HepG2 (cell line): ENCODE results near the gene ACVR1B. TPM values are rescaled to one million over a fixed set of nuclear protein-coding genes. Genes with fewer than 3 reads are reported as not detected.

Experiments
- polyA plus RNA-seq, 8 experiments: library from polyadenylated mRNA; depleted of rRNA in 3 of 8; stranded (reverse) in 7 of 8; unstranded in 1 of 8; fragments of >200 nt; fragmentation: Illumina TruSeq in 4 of 8; extraction: Trizol in 4 of 8; gene quantifications; 2 replicates each; pipeline versions ENCODE4 v1.2.1 to v1.2.3, GENCODE V29; 2011 to 2016; ENCODE audit warnings: low read depth in 4 of 8, missing spikeins in 1 of 8, mixed read lengths in 1 of 8; ENCODE audit not compliant: insufficient read depth in 1 of 8
- small RNA-seq, 3 experiments: library from RNA; depleted of rRNA; stranded (forward); fragments of <200 nt; gene quantifications; one replicate each; pipeline ENCODE3, GENCODE V24; 2012; ENCODE audit warnings: low read depth in 2 of 3, low replicate concordance in 1 of 3; ENCODE audit not compliant: insufficient read length in 3 of 3, insufficient read depth in 2 of 3
- total RNA-seq, 5 experiments: library from RNA; depleted of rRNA; stranded (reverse); fragments of >200 nt; fragmentation: Illumina TruSeq; extraction: Trizol; gene quantifications; 2 replicates each; pipeline ENCODE4 v1.2.3, GENCODE V29; 2016; ENCODE audit warnings: low read depth in 1 of 5
- TF ChIP-seq, protein P1 (sequence below): sonication (generic); formaldehyde crosslinking; IDR thresholded peaks from 2 replicates; pipeline ENCODE4 v1.4.0; 2020; ENCODE audit warnings: missing genetic modification reagents, borderline replicate concordance

ACVR1B gene
- total and polyA plus RNA-seq, 2 of the 13 experiments (the other 11 are each of a cell fraction or from before 2014, with no cell fraction given), result 8.9 to 12.1 TPM

DNA sequence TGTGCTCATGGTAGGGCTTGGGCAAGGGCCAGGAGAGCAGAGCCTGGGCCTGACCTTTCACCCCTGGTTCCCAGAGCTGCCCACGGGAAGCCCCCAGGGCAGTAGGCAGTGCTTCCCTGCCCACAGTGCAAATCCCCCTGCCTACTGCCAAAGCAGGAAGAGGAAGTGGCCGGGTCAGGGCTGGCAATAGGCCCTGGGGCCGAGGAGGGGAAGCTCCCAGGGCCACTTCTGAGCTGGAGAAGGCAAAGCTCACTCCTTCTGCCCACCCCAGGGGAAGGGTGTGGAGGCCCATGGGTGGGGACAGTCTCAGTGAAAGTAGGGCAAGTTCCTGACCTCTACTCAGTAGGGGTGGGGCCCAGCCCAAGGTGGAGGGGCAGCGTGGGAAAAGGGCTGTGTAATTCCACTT lies 94.3 kb downstream of the ACVR1B start (continued):
- TF ChIP-seq, protein P1, sequence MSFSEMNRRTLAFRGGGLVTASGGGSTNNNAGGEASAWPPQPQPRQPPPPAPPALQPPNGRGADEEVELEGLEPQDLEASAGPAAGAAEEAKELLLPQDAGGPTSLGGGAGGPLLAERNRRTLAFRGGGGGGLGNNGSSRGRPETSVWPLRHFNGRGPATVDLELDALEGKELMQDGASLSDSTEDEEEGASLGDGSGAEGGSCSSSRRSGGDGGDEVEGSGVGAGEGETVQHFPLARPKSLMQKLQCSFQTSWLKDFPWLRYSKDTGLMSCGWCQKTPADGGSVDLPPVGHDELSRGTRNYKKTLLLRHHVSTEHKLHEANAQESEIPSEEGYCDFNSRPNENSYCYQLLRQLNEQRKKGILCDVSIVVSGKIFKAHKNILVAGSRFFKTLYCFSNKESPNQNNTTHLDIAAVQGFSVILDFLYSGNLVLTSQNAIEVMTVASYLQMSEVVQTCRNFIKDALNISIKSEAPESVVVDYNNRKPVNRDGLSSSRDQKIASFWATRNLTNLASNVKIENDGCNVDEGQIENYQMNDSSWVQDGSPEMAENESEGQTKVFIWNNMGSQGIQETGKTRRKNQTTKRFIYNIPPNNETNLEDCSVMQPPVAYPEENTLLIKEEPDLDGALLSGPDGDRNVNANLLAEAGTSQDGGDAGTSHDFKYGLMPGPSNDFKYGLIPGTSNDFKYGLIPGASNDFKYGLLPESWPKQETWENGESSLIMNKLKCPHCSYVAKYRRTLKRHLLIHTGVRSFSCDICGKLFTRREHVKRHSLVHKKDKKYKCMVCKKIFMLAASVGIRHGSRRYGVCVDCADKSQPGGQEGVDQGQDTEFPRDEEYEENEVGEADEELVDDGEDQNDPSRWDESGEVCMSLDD (CRISPR knock-in tag), result no peak

Small RNA genes within 50 kb of the gene (small RNA-seq; reads per million reads assigned to genes)
- gene RNU6-574P, result 0 to 2.9 (median 0.65) reads per million in 3 experiments

Other genes with a start within 250 kb of the ACVR1B start
- 0.76 and 1.00 TPM in 2 replicates for gene FIGNL2, start 103.0 kb upstream of the ACVR1B start, total RNA-seq (2016; rRNA removed; fragmentation: Illumina TruSeq; extraction: Trizol)
- gene FIGNL2, start 103.0 kb upstream of the ACVR1B start, polyA plus RNA-seq (2011; rRNA removed), result 0.82 and 1.2 TPM in 2 replicates
- not detected in 2 replicates for gene ANKRD33, start 63.6 kb upstream of the ACVR1B start, total RNA-seq (2016; rRNA removed; fragmentation: Illumina TruSeq; extraction: Trizol)
- 0.04 and 0.07 TPM in 2 replicates for gene ANKRD33, start 63.6 kb upstream of the ACVR1B start, polyA plus RNA-seq (2011; rRNA removed)
- not detected in 2 replicates for gene ACVRL1, start 44.2 kb upstream of the ACVR1B start, total RNA-seq (2016; rRNA removed; fragmentation: Illumina TruSeq; extraction: Trizol)
- not detected in 2 replicates for gene ACVRL1, start 44.2 kb upstream of the ACVR1B start, polyA plus RNA-seq (2011; rRNA removed)
- 7.2 and 10.9 TPM in 2 replicates for gene TAMALIN, start 55.2 kb downstream of the ACVR1B start, total RNA-seq (2016; rRNA removed; fragmentation: Illumina TruSeq; extraction: Trizol)
- gene TAMALIN, start 55.2 kb downstream of the ACVR1B start, polyA plus RNA-seq (2011; rRNA removed), result 2.9 and 4.5 TPM in 2 replicates
- gene NR4A1, start 99.7 kb downstream of the ACVR1B start, total RNA-seq (2016; rRNA removed; fragmentation: Illumina TruSeq; extraction: Trizol), result 4.6 and 5.7 TPM in 2 replicates
- 15.2 and 16.5 TPM in 2 replicates for gene NR4A1, start 99.7 kb downstream of the ACVR1B start, polyA plus RNA-seq (2011; rRNA removed)
- gene ATG101, start 118.3 kb downstream of the ACVR1B start, total RNA-seq (2016; rRNA removed; fragmentation: Illumina TruSeq; extraction: Trizol), result 66.7 and 67.7 TPM in 2 replicates
- gene ATG101, start 118.3 kb downstream of the ACVR1B start, polyA plus RNA-seq (2011; rRNA removed), result 58.2 and 60.2 TPM in 2 replicates
- gene SMIM41, start 128.0 kb downstream of the ACVR1B start, total RNA-seq (2016; rRNA removed; fragmentation: Illumina TruSeq; extraction: Trizol), result not detected in 2 replicates
- 0.07 TPM in 1 of 2 replicates, not detected in the other for gene SMIM41, start 128.0 kb downstream of the ACVR1B start, polyA plus RNA-seq (2011; rRNA removed)
- gene KRT80, start 240.3 kb downstream of the ACVR1B start, total RNA-seq (2016; rRNA removed; fragmentation: Illumina TruSeq; extraction: Trizol), result 0.27 and 0.58 TPM in 2 replicates
- 0.53 and 0.76 TPM in 2 replicates for gene KRT80, start 240.3 kb downstream of the ACVR1B start, polyA plus RNA-seq (2011; rRNA removed)